DOHH2 (cell line): Measurements from ENCODE around the gene ANKRD40CL.

Experiments
- CTCF ChIP-seq: fragments of 200-600 bp; sonication (generic); IDR thresholded peaks from one replicate; pipeline ENCODE4 v1.5.1; 2014; ENCODE audit warnings: antibody characterized with exemption, mild to moderate bottlenecking, low read depth, low read length; ENCODE audit not compliant: poor library complexity, severe bottlenecking
- EZH2phosphoT487 ChIP-seq: fragments of 200-600 bp; sonication (generic); IDR thresholded peaks from 2 replicates; pipeline ENCODE4 v1.6.1; 2017; ENCODE audit warnings: borderline replicate concordance, mild to moderate bottlenecking, antibody characterized with exemption, low read length, moderate library complexity, mixed read lengths

GRCh38 chr17:50712641-50713040, 54.7 kb downstream of the ANKRD40CL start:
- no peak for TF ChIP-seq CTCF
- TF ChIP-seq EZH2phosphoT487, result no peak
